ENCODE measurements around the gene UBE4B. TPM values are rescaled to one million over a fixed set of nuclear protein-coding genes. Genes with fewer than 3 reads are reported as not detected.

Gene UBE4B
- 100 to 1,000 TPM in 1 of 4 donors, 10 to 100 TPM in 3; 47.8 to 124 (median 59.4) TPM for total RNA-seq
- polyA plus RNA-seq: 10 to 100 TPM; 10.2 to 22.6 (median 12.7) TPM

DNA sequence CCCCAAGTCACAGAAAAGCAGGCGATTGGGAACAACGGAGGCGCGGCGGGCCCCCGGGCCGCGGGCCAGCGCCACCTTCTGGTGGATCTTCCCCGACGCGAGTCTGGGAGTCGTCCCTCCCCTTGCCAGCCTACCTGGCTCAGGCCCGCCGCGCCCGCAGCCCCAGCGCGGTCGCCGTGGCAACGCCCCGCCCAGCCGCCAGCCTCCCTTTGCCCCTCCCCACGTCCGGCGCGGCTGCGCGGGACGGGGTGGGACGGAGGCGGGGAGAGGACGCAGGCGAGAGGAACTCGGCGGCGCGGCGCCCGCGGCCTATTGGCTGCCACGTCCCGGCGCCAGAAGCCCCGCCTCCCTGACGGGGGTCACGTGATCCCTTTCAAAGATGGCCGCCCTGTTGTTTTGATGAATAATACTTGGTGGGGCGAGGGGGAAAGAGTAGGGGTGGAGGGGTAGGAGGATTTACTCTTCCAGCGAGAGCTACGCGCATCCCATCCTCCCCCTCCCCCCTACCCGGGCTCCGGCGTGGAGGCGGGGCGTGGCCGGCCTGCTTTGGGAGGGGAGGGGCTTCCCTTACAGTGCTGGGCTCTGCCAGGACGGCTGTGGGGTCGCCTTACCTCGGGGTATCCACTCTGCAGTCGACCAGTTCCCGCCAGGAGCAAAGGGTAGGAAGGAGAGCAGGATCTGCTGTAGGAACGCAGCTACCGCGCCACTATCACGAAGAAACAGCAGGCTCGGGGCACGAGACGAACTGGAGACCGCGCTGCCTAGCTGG lies at the start of gene UBE4B:
Gene UBE4B, plus strand, starts transcription at position 369 of the 769 bp plus-strand sequence. CDS start 713 bp downstream, outside the sequence.
- peak; percentile 98 for DNase-seq
- peaks cover 0 to 14% (median 0%) of the 10 kb centered on the region in 4 donors for H3K36me3 ChIP-seq
- peaks cover 0 to 28% (median 21%) of the 10 kb centered on the region in 4 donors for H3K4me1 ChIP-seq
- H3K9me3 ChIP-seq: no peaks in the 10 kb centered on the region
- 0 to 1% methylated on average over 73 of the region's 73 CpGs for WGBS, 2 donors
- intact Hi-C loops (cut with DNase I): loop anchor here (1.0 to 5.0 kb wide), 4 partner anchors 76 to 178 kb away; partner anchors contain the start of genes KIF1B, LZIC and NMNAT1
- H3K27ac ChIP-seq: peak within 1 kb of the TSS; percentile 91 to 98 (median 96)
- H3K27me3 ChIP-seq: no peaks in the 10 kb centered on the region
- H3K4me3 ChIP-seq: peak within 1 kb of the TSS; percentile 95 to 97 (median 96)
- TF ChIP-seq POLR2AphosphoS5 (IDR thresholded peaks at IDR 0.05) (peak; percentile 33 to 75 (median 64)), EP300 (IDR thresholded peaks at IDR 0.05) (no peak), POLR2A (IDR thresholded peaks at IDR 0.05) (peak in 1 of 2 donors; percentile 33)
- TF ChIP-seq, protein P1, sequence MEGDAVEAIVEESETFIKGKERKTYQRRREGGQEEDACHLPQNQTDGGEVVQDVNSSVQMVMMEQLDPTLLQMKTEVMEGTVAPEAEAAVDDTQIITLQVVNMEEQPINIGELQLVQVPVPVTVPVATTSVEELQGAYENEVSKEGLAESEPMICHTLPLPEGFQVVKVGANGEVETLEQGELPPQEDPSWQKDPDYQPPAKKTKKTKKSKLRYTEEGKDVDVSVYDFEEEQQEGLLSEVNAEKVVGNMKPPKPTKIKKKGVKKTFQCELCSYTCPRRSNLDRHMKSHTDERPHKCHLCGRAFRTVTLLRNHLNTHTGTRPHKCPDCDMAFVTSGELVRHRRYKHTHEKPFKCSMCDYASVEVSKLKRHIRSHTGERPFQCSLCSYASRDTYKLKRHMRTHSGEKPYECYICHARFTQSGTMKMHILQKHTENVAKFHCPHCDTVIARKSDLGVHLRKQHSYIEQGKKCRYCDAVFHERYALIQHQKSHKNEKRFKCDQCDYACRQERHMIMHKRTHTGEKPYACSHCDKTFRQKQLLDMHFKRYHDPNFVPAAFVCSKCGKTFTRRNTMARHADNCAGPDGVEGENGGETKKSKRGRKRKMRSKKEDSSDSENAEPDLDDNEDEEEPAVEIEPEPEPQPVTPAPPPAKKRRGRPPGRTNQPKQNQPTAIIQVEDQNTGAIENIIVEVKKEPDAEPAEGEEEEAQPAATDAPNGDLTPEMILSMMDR (IDR thresholded peaks at IDR 0.05): peak in 3 of 4 experiments; percentile 58 to 75 (median 69)

DNA sequence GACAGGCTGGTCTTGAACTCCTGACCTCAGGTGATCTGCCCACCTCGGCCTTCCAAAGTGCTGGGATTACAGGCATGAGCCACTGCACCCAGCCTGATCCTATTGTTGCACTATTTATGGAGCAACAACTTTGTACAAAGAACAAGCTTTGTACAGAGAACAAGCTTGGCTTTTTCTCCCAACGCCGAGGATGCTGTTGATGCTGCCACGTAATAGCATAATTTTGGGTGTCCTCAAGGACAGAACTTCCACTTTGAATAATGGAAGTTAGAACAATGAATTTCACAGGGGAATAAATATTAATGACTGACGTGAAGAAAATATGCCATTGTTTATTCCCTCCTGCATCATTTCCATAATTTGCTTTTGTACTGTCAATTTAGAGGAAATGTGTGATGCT lies 48.5 kb upstream of the UBE4B start:
- H3K36me3 ChIP-seq: peaks cover 5 to 37% (median 15%) of the 10 kb centered on the region in 4 donors
- no peak for DNase-seq
- H3K4me1 ChIP-seq: no peaks in the 10 kb centered on the region
- intact Hi-C loops (cut with DNase I): no loop called here
- TF ChIP-seq EP300 (IDR thresholded peaks at IDR 0.05) (no peak), POLR2A (IDR thresholded peaks at IDR 0.05) (no peak), POLR2AphosphoS5 (IDR thresholded peaks at IDR 0.05) (no peak)
- TF ChIP-seq, protein P1 (IDR thresholded peaks at IDR 0.05): no peak
- WGBS, 2 donors: 91 to 92% methylated on average over 5 of the region's 5 CpGs
- H3K27ac ChIP-seq: peak overlapping the region in 1 of 4 donors; percentile 66
- H3K4me3 ChIP-seq: no peak overlapping the region
- no peaks in the 10 kb centered on the region for H3K9me3 ChIP-seq
- H3K27me3 ChIP-seq: no peaks in the 10 kb centered on the region

- Histone ChIP-seq H3K4me1 (no peaks in the 10 kb centered on the region), H3K9me3 (no peaks in the 10 kb centered on the region), H3K27me3 (no peaks in the 10 kb centered on the region), H3K36me3 (peaks cover 5 to 32% (median 15%) of the 10 kb centered on the region in 4 donors), H3K4me3 (no peak overlapping the region), H3K27ac (peak overlapping the region in 1 of 4 donors; percentile 66)
- TF ChIP-seq POLR2AphosphoS5 (IDR thresholded peaks at IDR 0.05) (no peak), POLR2A (IDR thresholded peaks at IDR 0.05) (no peak), EP300 (IDR thresholded peaks at IDR 0.05) (no peak)
- TF ChIP-seq, protein P1 (IDR thresholded peaks at IDR 0.05): no peak
- DNase-seq: no peak
- 49 to 53% methylated on average over 6 of the region's 6 CpGs for WGBS, 2 donors
- intact Hi-C loops (cut with DNase I): no loop called here
Measured at GRCh38 chr1:9985001-9985400, 47.8 kb upstream of the UBE4B start.

- intact Hi-C loops (cut with DNase I): no loop called here
- DNase-seq: no peak
- Histone ChIP-seq H3K9me3 (no peaks in the 10 kb centered on the region), H3K36me3 (no peaks in the 10 kb centered on the region), H3K27me3 (no peaks in the 10 kb centered on the region), H3K27ac (no peak overlapping the region), H3K4me1 (no peaks in the 10 kb centered on the region), H3K4me3 (no peak overlapping the region)
- no peak for TF ChIP-seq POLR2AphosphoS5 (IDR thresholded peaks at IDR 0.05)
- TF ChIP-seq, protein P1 (IDR thresholded peaks at IDR 0.05): no peak
- no peak for TF ChIP-seq EP300 (IDR thresholded peaks at IDR 0.05)
- TF ChIP-seq POLR2A (IDR thresholded peaks at IDR 0.05): no peak
- 91 to 94% methylated on average over 5 of the region's 5 CpGs for WGBS, 2 donors
Measured at GRCh38 chr1:9989773-9990172, 43.0 kb upstream of the UBE4B start.

Data from sigmoid colon (tissue), 7 donors.